ENCODE data around the gene TSPEAR.
A peak's percentile ranks its signal among the peaks of the same experiment; 100 is the strongest.
"Not testable (repeated sequence)": the region's sequence is repeated elsewhere in the genome, so short reads cannot be mapped to it uniquely, and the experiment has no call there.

TSPEAR gene

GRCh38 chr21:44511938-44512275 lies 199.5 kb downstream of the TSPEAR start:
- no peak for DNase-seq

GRCh38 chr21:44511219-44511937 lies 200.0 kb downstream of the TSPEAR start:
- no peak for DNase-seq

GRCh38 chr21:44510508-44511218 lies 200.7 kb downstream of the TSPEAR start:
- DNase-seq, result peak; percentile 84

GRCh38 chr21:44510109-44510507 lies 201.3 kb downstream of the TSPEAR start:
- no peak for DNase-seq

GRCh38 chr21:44509539-44509938 lies 201.8 kb downstream of the TSPEAR start:
- no peak for DNase-seq

- no peak for DNase-seq
Measured at GRCh38 chr21:44508711-44509445, 202.5 kb downstream of the TSPEAR start.

- no peak for DNase-seq
Measured at GRCh38 chr21:44508426-44508710, 203.0 kb downstream of the TSPEAR start.

GRCh38 chr21:44507673-44508425 lies 203.5 kb downstream of the TSPEAR start:
- no peak for DNase-seq

GRCh38 chr21:44506279-44507255 lies 204.8 kb downstream of the TSPEAR start:
- DNase-seq, result no peak

GRCh38 chr21:44505673-44506278 lies 205.6 kb downstream of the TSPEAR start:
- no peak for DNase-seq

- DNase-seq, result no peak
Measured at GRCh38 chr21:44503901-44504399, 207.4 kb downstream of the TSPEAR start.

- DNase-seq, result not testable (repeated sequence)
Measured at GRCh38 chr21:44503006-44503889, 208.1 kb downstream of the TSPEAR start.

GRCh38 chr21:44502171-44502958 lies 209.0 kb downstream of the TSPEAR start:
- DNase-seq, result no peak

GRCh38 chr21:44500111-44500510 lies 211.3 kb downstream of the TSPEAR start:
- DNase-seq, result no peak

GRCh38 chr21:44499631-44500030 lies 211.7 kb downstream of the TSPEAR start:
- no peak for DNase-seq

- no peak for DNase-seq
Measured at GRCh38 chr21:44499211-44499560, 212.2 kb downstream of the TSPEAR start.

GRCh38 chr21:44498280-44499210 lies 212.8 kb downstream of the TSPEAR start:
- no peak for DNase-seq

GRCh38 chr21:44497703-44498126 lies 213.7 kb downstream of the TSPEAR start:
- DNase-seq, result no peak
